Measurements from ENCODE around the gene KLHDC7B.

DNA sequence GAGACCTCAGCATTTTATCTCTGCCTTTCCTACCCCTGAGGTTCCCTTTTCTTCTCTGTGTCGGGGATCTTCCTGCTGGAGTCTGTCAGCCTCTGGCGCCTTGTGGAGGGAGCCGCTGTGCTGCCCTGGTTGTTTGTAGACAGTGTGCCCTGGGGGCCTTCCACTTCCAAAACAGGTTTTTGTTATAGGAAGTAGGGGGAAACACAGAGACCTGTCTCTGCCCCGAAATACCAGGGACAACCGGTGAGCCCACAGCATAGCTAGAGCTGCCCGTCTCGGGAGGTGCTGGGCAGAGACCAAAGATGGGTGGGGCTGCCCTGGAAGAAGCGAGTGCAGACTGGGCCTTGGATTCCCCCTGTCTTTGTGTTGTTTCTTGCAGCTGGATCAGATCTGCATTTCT lies 29.6 kb upstream of the KLHDC7B start:
- TF ChIP-seq EZH2phosphoT487 (IDR thresholded peaks at IDR 0.05; ENCODE audit: borderline replicate concordance, low read length) (no peak), CTCF (conservative IDR thresholded peaks at IDR 0.05; ENCODE audit: low read depth, low read length) (no peak), EZH2 (IDR thresholded peaks at IDR 0.05; ENCODE audit: low read length, unreplicated experiment) (no peak)
